Adrenal gland (tissue), 12 donors: ENCODE data around the gene AHNAK2. TPM values are rescaled to one million over a fixed set of nuclear protein-coding genes. Genes with fewer than 3 reads are reported as not detected.

Experiments
- DNase-seq, 7 donors: peaks; one replicate each; pipeline ENCODE4 v3.0.0-alpha.2; 2019 to 2020
- H3K27ac ChIP-seq, 5 donors: fragments of 200-600 bp; sonication (generic) in 4 of 5; 1 replicate in 3 of 5; 2 replicates in 2 of 5; pipeline versions ENCODE4 v1.5.1 to v1.8.0; 2016 to 2020; ENCODE audit warnings: mild to moderate bottlenecking in 1 of 5
- H3K27me3 ChIP-seq: fragments of 200-600 bp; 2 replicates; pipeline ENCODE4 v1.8.0; 2021
- H3K36me3 ChIP-seq, 2 donors: fragments of 200-600 bp; replicated peaks in 1 of 2; 1 replicate in 1 of 2; 2 replicates in 1 of 2; pipeline versions ENCODE4 v1.5.1 to v1.8.0; 2018 to 2022
- H3K4me1 ChIP-seq, 2 donors: fragments of 200-600 bp; replicated peaks in 1 of 2; 1 replicate in 1 of 2; 2 replicates in 1 of 2; pipeline versions ENCODE4 v1.5.1 to v1.8.0; 2018 to 2021
- H3K4me3 ChIP-seq, 4 donors: fragments of 200-600 bp; sonication (generic) in 3 of 4; one replicate each; pipeline ENCODE4 v1.5.1; 2016 to 2018
- H3K9me3 ChIP-seq, 3 donors: fragments of 200-600 bp; sonication (generic) in 1 of 3; replicated peaks in 1 of 3; 1 replicate in 2 of 3; 2 replicates in 1 of 3; pipeline versions ENCODE4 v1.5.1 to v1.8.0; 2016 to 2021
- CTCF ChIP-seq, 6 experiments: fragments of 450-650 bp in 4 of 6; fragments of 200-600 bp in 2 of 6; sonication (generic) in 1 of 6; IDR thresholded peaks; 1 replicate in 5 of 6; 2 replicates in 1 of 6; pipeline versions ENCODE4 v1.5.1 to v1.8.0; 2016 to 2021; ENCODE audit warnings: antibody characterized with exemption in 6 of 6, mild to moderate bottlenecking in 2 of 6, moderate library complexity in 1 of 6
- POLR2A ChIP-seq, 2 donors: fragments of 450-650 bp; IDR thresholded peaks; one replicate each; pipeline ENCODE4 v1.6.1; 2017; ENCODE audit warnings: antibody characterized with exemption in 2 of 2, mild to moderate bottlenecking in 2 of 2, moderate library complexity in 1 of 2
- WGBS, 4 donors: extraction: QIAGEN DNeasy Blood & Tissue Kit in 2 of 4; methylation state at CpG; one replicate each; pipeline versions ENCODE4 v1.1.5 to v1.1.7; 2013 to 2017; 5-methylcytosine and 5-hydroxymethylcytosine counted together
- intact Hi-C, 2 donors: fragments of 100-400 bp; cut with DNase I; formaldehyde crosslinking; loops; one replicate each; pipeline versions ENCODE4 v1.14.1 to v1.15.0; 2022 to 2023
- polyA plus RNA-seq, 3 donors: library from polyadenylated mRNA; stranded (reverse); fragments of 200-250 nt in 2 of 3; fragments of 350-450 nt in 1 of 3; fragmentation: Illumina TruSeq in 1 of 3; extraction: RNeasy Lipid Tissue Mini Kit (QIAGEN cat#74804) in 1 of 3; gene quantifications; one replicate each; pipeline ENCODE4 v1.2.3, GENCODE V29; 2013 to 2014
- total RNA-seq, 9 donors: library from RNA; depleted of rRNA in 4 of 9; stranded (reverse); fragments of >200 nt in 4 of 9; fragments of 120-200 nt in 1 of 9; fragmentation: NEBNext Ultra II Directional in 1 of 9; extraction: Animal tissue kit (Norgen Biotek cat#: 25700) in 1 of 9; gene quantifications; one replicate each; pipeline versions ENCODE4 v1.1.0 to v1.2.4, GENCODE V29; 2013 to 2023
- donor health status: healthy with polysubstance abuse.
- donor health status: Bipolar disorder and iron deficiency.
- donor health status: DM: yes; HTN: yes; CAD: no.
- donor health status: DM: no; HTN: no; CAD: no.
- donor health status: DM: no; HTN: no; CAD: no.
- donor health status: DM: yes; HTN: yes; CAD: no.

The AHNAK2 gene
- total and polyA plus RNA-seq, 12 donors = 0.67 to 16.0 (median 4.1) TPM

- TF ChIP-seq CTCF (IDR thresholded peaks at IDR 0.05) (no peak), POLR2A (IDR thresholded peaks at IDR 0.05) (no peak)
- peaks cover 19% of the 10 kb centered on the region for H3K27me3 ChIP-seq
- no peaks in the 10 kb centered on the region for H3K9me3 ChIP-seq
- peak overlapping the region in 1 of 5 donors; percentile 22 for H3K27ac ChIP-seq
- peak in 1 of 7 donors; percentile 14 for DNase-seq
- intact Hi-C loops = no loop called here
- H3K4me1 ChIP-seq = peaks cover 0 to 18% of the 10 kb centered on the region in 2 donors
- 7 to 12% (median 8%) methylated on average over 4 to 36 of the region's 36 CpGs for WGBS, 4 donors
- H3K4me3 ChIP-seq = peak overlapping the region in 1 of 4 donors; percentile 42
- H3K36me3 ChIP-seq = no peaks in the 10 kb centered on the region
Measured at GRCh38 chr14:104967386-104968152, 10.6 kb downstream of the AHNAK2 start.

GRCh38 chr14:104966981-104967385 is 11.2 kb downstream of the AHNAK2 start:
- H3K4me1 ChIP-seq = peaks cover 0 to 17% of the 10 kb centered on the region in 2 donors
- H3K9me3 ChIP-seq = no peaks in the 10 kb centered on the region
- H3K4me3 ChIP-seq = no peak overlapping the region
- TF ChIP-seq CTCF (IDR thresholded peaks at IDR 0.05) (no peak), POLR2A (IDR thresholded peaks at IDR 0.05) (no peak)
- peak in 1 of 7 donors; percentile 14 for DNase-seq
- peak overlapping the region in 1 of 5 donors; percentile 20 for H3K27ac ChIP-seq
- intact Hi-C loops = no loop called here
- 23 to 67% (median 42%) methylated on average over 1 to 8 of the region's 8 CpGs for WGBS, 4 donors
- peaks cover 19% of the 10 kb centered on the region for H3K27me3 ChIP-seq
- no peaks in the 10 kb centered on the region for H3K36me3 ChIP-seq

- intact Hi-C loops = no loop called here
- no peak overlapping the region for H3K27ac ChIP-seq
- 74 to 88% (median 85%) methylated on average over 6 to 9 of the region's 9 CpGs for WGBS, 4 donors
- peaks cover 0 to 17% of the 10 kb centered on the region in 2 donors for H3K4me1 ChIP-seq
- no peak overlapping the region for H3K4me3 ChIP-seq
- no peaks in the 10 kb centered on the region for H3K9me3 ChIP-seq
- DNase-seq = peak in 1 of 7 donors; percentile 12
- H3K36me3 ChIP-seq = no peaks in the 10 kb centered on the region
- peaks cover 19% of the 10 kb centered on the region for H3K27me3 ChIP-seq
- TF ChIP-seq POLR2A (IDR thresholded peaks at IDR 0.05) (no peak), CTCF (IDR thresholded peaks at IDR 0.05) (no peak)
Measured at GRCh38 chr14:104966261-104966865, 11.8 kb downstream of the AHNAK2 start.

- peak in 1 of 7 donors; percentile 10 for DNase-seq
- Histone ChIP-seq H3K27ac (no peak overlapping the region), H3K4me3 (no peak overlapping the region), H3K27me3 (peaks cover 19% of the 10 kb centered on the region), H3K36me3 (no peaks in the 10 kb centered on the region), H3K4me1 (peaks cover 0 to 17% of the 10 kb centered on the region in 2 donors), H3K9me3 (no peaks in the 10 kb centered on the region)
- TF ChIP-seq POLR2A (IDR thresholded peaks at IDR 0.05) (no peak), CTCF (IDR thresholded peaks at IDR 0.05) (no peak)
- intact Hi-C loops = no loop called here
- WGBS, 4 donors = 72 to 90% (median 78%) methylated on average over 6 to 13 of the region's 13 CpGs
Measured at GRCh38 chr14:104965561-104966231, 12.5 kb downstream of the AHNAK2 start.
